WERI-Rb-1 (cell line): ENCODE results near the gene ATP5PD.

ENCODE experiments used
- DNase-seq: peaks from one replicate; pipeline ENCODE4 v3.0.0-alpha.2; 2020
- H3K27ac ChIP-seq: fragments of 250-450 bp; sonication (Bioruptor Pico); 2 replicates; pipeline ENCODE4 v1.5.1; 2020; ENCODE audit warnings: mild to moderate bottlenecking, moderate library complexity
- H3K27me3 ChIP-seq: fragments of 250-450 bp; sonication (Bioruptor Pico); 2 replicates; pipeline ENCODE4 v1.5.1; 2021; ENCODE audit warnings: mild to moderate bottlenecking, low read depth, moderate library complexity; ENCODE audit not compliant: insufficient read depth, severe bottlenecking
- H3K36me3 ChIP-seq: fragments of 250-450 bp; sonication (Bioruptor Pico); 2 replicates; pipeline ENCODE4 v1.5.1; 2020; ENCODE audit warnings: mild to moderate bottlenecking, moderate library complexity
- H3K4me3 ChIP-seq: 2 replicates; pipeline ENCODE4 v1.5.1; 2011; ENCODE audit warnings: low read depth, mild to moderate bottlenecking, control low read depth, low read length
- H3K9me3 ChIP-seq: fragments of 250-450 bp; sonication (Bioruptor Pico); 2 replicates; pipeline ENCODE4 v1.5.1; 2021; ENCODE audit warnings: mild to moderate bottlenecking, moderate library complexity; ENCODE audit not compliant: severe bottlenecking
- TF ChIP-seq, protein P1 (sequence below): IDR thresholded peaks from 2 replicates; pipeline ENCODE4 v1.5.1; 2011; ENCODE audit warnings: low read depth, mild to moderate bottlenecking, control low read depth, inconsistent platforms, low read length

The ATP5PD gene

GRCh38 chr17:75012096-75012345 lies 34.7 kb downstream of the ATP5PD start:
- H3K9me3 ChIP-seq, result no peaks in the 10 kb centered on the region
- H3K27me3 ChIP-seq, result no peaks in the 10 kb centered on the region
- H3K4me3 ChIP-seq, result peak overlapping the region; percentile 75
- TF ChIP-seq, protein P1, sequence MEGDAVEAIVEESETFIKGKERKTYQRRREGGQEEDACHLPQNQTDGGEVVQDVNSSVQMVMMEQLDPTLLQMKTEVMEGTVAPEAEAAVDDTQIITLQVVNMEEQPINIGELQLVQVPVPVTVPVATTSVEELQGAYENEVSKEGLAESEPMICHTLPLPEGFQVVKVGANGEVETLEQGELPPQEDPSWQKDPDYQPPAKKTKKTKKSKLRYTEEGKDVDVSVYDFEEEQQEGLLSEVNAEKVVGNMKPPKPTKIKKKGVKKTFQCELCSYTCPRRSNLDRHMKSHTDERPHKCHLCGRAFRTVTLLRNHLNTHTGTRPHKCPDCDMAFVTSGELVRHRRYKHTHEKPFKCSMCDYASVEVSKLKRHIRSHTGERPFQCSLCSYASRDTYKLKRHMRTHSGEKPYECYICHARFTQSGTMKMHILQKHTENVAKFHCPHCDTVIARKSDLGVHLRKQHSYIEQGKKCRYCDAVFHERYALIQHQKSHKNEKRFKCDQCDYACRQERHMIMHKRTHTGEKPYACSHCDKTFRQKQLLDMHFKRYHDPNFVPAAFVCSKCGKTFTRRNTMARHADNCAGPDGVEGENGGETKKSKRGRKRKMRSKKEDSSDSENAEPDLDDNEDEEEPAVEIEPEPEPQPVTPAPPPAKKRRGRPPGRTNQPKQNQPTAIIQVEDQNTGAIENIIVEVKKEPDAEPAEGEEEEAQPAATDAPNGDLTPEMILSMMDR, result no peak
- H3K36me3 ChIP-seq, result no peaks in the 10 kb centered on the region; the same call in 1 of the 2 replicates
- DNase-seq, result no peak
- peak overlapping the region; percentile 90 for H3K27ac ChIP-seq

DNA sequence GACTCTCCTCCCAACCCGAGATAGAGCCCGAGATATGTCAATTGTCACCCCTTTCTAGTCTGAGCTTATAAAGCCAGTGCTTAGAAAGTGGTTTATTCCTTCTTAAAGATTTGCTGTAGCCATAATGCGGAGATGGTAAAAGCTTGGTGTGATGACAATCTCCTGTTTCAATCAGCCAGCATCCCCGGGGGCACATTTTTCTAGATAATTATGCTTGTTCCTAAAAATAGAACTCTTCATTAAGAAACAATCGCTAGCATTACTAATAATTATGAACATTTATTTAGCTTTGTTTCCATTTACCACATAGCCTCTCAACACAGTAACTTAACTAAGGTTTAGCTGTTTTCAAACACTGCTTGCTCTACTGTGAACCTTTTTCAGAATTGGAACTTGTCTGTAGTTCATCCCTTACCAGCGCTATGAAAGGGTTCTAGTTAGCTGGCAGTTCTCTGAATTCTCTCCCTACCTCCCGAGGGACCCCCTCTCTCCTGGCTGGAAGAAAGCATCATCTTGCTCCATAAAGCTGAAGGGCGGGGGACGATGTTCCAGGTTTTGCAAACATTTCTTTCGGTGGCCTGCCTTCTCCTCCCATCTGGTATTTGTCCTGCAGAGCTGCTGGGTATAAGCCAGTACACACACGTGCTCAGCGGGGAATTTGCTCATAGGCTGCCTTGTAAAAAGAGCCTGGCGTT lies 35.2 kb downstream of the ATP5PD start:
- peak overlapping the region; percentile 90 for H3K27ac ChIP-seq
- peak; percentile 67 for DNase-seq

GRCh38 chr17:75010683-75011400 lies 35.9 kb downstream of the ATP5PD start:
- DNase-seq, result peak; percentile 94
- peak overlapping the region; percentile 75 for H3K4me3 ChIP-seq
- no peaks in the 10 kb centered on the region for H3K9me3 ChIP-seq
- TF ChIP-seq, protein P1, result no peak
- peaks cover under 1% of the 10 kb centered on the region; the same call in 1 of the 2 replicates for H3K36me3 ChIP-seq
- peak overlapping the region; percentile 90 for H3K27ac ChIP-seq
- H3K27me3 ChIP-seq, result no peaks in the 10 kb centered on the region

More for the DNA sequence above, 35.2 kb downstream of the ATP5PD start:
- TF ChIP-seq, protein P1, result no peak
- H3K9me3 ChIP-seq, result no peaks in the 10 kb centered on the region
- H3K4me3 ChIP-seq, result peak overlapping the region; percentile 75
- H3K36me3 ChIP-seq, result no peaks in the 10 kb centered on the region
- no peaks in the 10 kb centered on the region for H3K27me3 ChIP-seq

- no peak overlapping the region for H3K27ac ChIP-seq
- no peaks in the 10 kb centered on the region for H3K27me3 ChIP-seq
- TF ChIP-seq, protein P1, result no peak
- no peak overlapping the region for H3K4me3 ChIP-seq
- DNase-seq, result no peak
- no peaks in the 10 kb centered on the region for H3K9me3 ChIP-seq
- H3K36me3 ChIP-seq, result peaks cover 13% of the 10 kb centered on the region
Measured at GRCh38 chr17:75009139-75009724, 37.5 kb downstream of the ATP5PD start.

GRCh38 chr17:75008373-75008772 lies 38.4 kb downstream of the ATP5PD start:
- Histone ChIP-seq H3K27me3 (no peaks in the 10 kb centered on the region), H3K4me3 (no peak overlapping the region), H3K27ac (no peak overlapping the region), H3K9me3 (no peaks in the 10 kb centered on the region), H3K36me3 (peaks cover 20% of the 10 kb centered on the region)
- TF ChIP-seq, protein P1, result no peak
- no peak for DNase-seq
